HepG2 (cell line): Measurements from ENCODE around the gene PRKAR1B. TPM values are rescaled to one million over a fixed set of nuclear protein-coding genes. Genes with fewer than 3 reads are reported as not detected.

Source experiments
- ARHGAP35 ChIP-seq: sonication (generic); formaldehyde crosslinking; IDR thresholded peaks from 2 replicates; pipeline ENCODE4 v1.9.0; 2022; ENCODE audit warnings: mild to moderate bottlenecking, inconsistent platforms, moderate library complexity, missing genetic modification reagents, borderline replicate concordance
- FOSL2 ChIP-seq: sonication (generic); formaldehyde crosslinking; IDR thresholded peaks from 2 replicates; pipeline ENCODE4 v1.4.0; 2020; ENCODE audit warnings: missing genetic modification reagents
- FOXM1 ChIP-seq: sonication (generic); formaldehyde crosslinking; IDR thresholded peaks from 2 replicates; pipeline ENCODE4 v1.5.0; 2020; ENCODE audit warnings: missing genetic modification reagents
- KDM2A ChIP-seq: sonication (generic); formaldehyde crosslinking; IDR thresholded peaks from 2 replicates; pipeline ENCODE4 v1.4.0; 2020; ENCODE audit warnings: low read depth, missing genetic modification reagents, borderline replicate concordance
- NCOA2 ChIP-seq: sonication (generic); formaldehyde crosslinking; IDR thresholded peaks from 2 replicates; pipeline ENCODE4 v1.8.0; 2022; ENCODE audit warnings: inconsistent platforms
- NR2F2 ChIP-seq: IDR thresholded peaks from 2 replicates; pipeline ENCODE4 v1.6.1; 2012; ENCODE audit warnings: low read depth, inconsistent platforms, borderline replicate concordance
- TCF12 ChIP-seq, 2 experiments: fragments of 450-650 bp in 1 of 2; sonication (generic) in 1 of 2; formaldehyde crosslinking in 1 of 2; IDR thresholded peaks; 2 replicates each; pipeline versions ENCODE4 v1.6.1 to v1.8.0; 2017 to 2022; ENCODE audit warnings: antibody characterized with exemption in 1 of 2, mild to moderate bottlenecking in 1 of 2, missing genetic modification reagents in 1 of 2, moderate library complexity in 1 of 2
- TOE1 ChIP-seq: sonication (generic); formaldehyde crosslinking; IDR thresholded peaks from 2 replicates; pipeline ENCODE4 v1.4.0; 2020; ENCODE audit warnings: mild to moderate bottlenecking, missing genetic modification reagents
- XRCC5 ChIP-seq: fragments of 200-400 bp; formaldehyde crosslinking; optimal IDR thresholded peaks from 2 replicates; pipeline ENCODE3; 2017; ENCODE audit warnings: mild to moderate bottlenecking, low read length
- ZFX ChIP-seq: sonication (generic); formaldehyde crosslinking; IDR thresholded peaks from 2 replicates; pipeline ENCODE4 v1.4.0; 2020; ENCODE audit warnings: mild to moderate bottlenecking, low read depth, missing genetic modification reagents, moderate library complexity
- ZNF350 ChIP-seq: sonication (generic); formaldehyde crosslinking; IDR thresholded peaks from 2 replicates; pipeline ENCODE4 v1.4.0; 2020; ENCODE audit warnings: mild to moderate bottlenecking, low read depth, missing genetic modification reagents, borderline replicate concordance
- ZSCAN21 ChIP-seq: sonication (generic); formaldehyde crosslinking; IDR thresholded peaks from 2 replicates; pipeline ENCODE4 v1.8.0; 2022; ENCODE audit warnings: mild to moderate bottlenecking, missing genetic modification reagents, moderate library complexity, borderline replicate concordance
- polyA plus RNA-seq, 8 experiments: library from polyadenylated mRNA; depleted of rRNA in 3 of 8; stranded (reverse) in 7 of 8; unstranded in 1 of 8; fragments of >200 nt; fragmentation: Illumina TruSeq in 4 of 8; extraction: Trizol in 4 of 8; gene quantifications; 2 replicates each; pipeline versions ENCODE4 v1.2.1 to v1.2.3, GENCODE V29; 2011 to 2016; ENCODE audit warnings: low read depth in 4 of 8, missing spikeins in 1 of 8, mixed read lengths in 1 of 8; ENCODE audit not compliant: insufficient read depth in 1 of 8
- total RNA-seq, 5 experiments: library from RNA; depleted of rRNA; stranded (reverse); fragments of >200 nt; fragmentation: Illumina TruSeq; extraction: Trizol; gene quantifications; 2 replicates each; pipeline ENCODE4 v1.2.3, GENCODE V29; 2016; ENCODE audit warnings: low read depth in 1 of 5
- TF ChIP-seq, protein P1 (sequence below): sonication (generic); formaldehyde crosslinking; IDR thresholded peaks from 2 replicates; pipeline ENCODE4 v1.5.0; 2020; ENCODE audit warnings: mild to moderate bottlenecking, missing genetic modification reagents, borderline replicate concordance
- TF ChIP-seq, protein P2 (sequence below): sonication (generic); formaldehyde crosslinking; IDR thresholded peaks from 2 replicates; pipeline ENCODE4 v1.4.0; 2020; ENCODE audit warnings: missing genetic modification reagents
- TF ChIP-seq, protein P3 (sequence below): sonication (generic); formaldehyde crosslinking; IDR thresholded peaks from 2 replicates; pipeline ENCODE4 v1.4.0; 2020; ENCODE audit warnings: missing genetic modification reagents

Gene PRKAR1B
- total and polyA plus RNA-seq, 2 of the 13 experiments (the other 11 are each of a cell fraction or from before 2014, with no cell fraction given) = 7.9 to 28.2 TPM

DNA sequence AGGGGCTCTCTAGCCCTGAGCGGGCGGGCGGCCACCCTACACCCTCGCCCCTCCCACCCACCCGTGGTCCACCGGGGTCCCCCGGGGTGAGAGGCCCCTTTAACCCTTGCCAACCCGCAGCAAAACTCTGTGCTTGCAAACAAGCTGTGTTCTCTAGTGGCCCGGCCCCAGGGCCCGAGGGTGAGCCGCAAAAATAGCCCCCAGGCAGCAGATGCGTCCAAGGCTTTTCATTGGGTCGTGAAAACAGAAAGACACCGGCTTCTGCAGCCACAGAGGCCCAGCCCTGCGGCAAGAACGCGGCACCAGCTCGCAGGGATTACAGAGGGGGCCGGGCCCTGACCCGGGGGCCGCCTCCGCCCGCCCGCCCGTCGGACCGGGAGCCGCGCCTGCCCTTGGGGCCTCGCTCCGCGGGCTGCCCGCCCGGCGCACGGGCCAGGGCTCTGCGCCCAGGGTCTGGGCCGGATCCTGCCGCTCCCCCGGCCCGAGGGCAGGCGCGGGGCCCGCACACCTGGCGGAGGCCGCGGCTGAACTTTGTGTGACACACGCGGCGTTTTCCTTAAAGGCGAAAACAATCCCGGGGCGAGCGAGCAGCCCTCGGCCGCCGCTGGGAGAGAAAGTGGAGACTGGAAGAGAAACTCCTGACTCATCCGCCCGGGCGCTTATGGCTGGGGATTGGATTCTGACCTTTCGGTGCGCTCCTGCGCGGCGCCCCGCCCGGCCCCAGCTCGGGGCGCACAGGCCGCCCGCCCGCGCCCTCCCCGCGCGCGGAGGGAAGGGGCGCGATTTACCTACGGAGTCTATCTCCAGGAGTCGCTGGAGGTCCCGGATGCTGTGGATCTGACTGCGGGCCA is 210.2 kb downstream of the PRKAR1B start (continued):
- TF ChIP-seq, protein P1, sequence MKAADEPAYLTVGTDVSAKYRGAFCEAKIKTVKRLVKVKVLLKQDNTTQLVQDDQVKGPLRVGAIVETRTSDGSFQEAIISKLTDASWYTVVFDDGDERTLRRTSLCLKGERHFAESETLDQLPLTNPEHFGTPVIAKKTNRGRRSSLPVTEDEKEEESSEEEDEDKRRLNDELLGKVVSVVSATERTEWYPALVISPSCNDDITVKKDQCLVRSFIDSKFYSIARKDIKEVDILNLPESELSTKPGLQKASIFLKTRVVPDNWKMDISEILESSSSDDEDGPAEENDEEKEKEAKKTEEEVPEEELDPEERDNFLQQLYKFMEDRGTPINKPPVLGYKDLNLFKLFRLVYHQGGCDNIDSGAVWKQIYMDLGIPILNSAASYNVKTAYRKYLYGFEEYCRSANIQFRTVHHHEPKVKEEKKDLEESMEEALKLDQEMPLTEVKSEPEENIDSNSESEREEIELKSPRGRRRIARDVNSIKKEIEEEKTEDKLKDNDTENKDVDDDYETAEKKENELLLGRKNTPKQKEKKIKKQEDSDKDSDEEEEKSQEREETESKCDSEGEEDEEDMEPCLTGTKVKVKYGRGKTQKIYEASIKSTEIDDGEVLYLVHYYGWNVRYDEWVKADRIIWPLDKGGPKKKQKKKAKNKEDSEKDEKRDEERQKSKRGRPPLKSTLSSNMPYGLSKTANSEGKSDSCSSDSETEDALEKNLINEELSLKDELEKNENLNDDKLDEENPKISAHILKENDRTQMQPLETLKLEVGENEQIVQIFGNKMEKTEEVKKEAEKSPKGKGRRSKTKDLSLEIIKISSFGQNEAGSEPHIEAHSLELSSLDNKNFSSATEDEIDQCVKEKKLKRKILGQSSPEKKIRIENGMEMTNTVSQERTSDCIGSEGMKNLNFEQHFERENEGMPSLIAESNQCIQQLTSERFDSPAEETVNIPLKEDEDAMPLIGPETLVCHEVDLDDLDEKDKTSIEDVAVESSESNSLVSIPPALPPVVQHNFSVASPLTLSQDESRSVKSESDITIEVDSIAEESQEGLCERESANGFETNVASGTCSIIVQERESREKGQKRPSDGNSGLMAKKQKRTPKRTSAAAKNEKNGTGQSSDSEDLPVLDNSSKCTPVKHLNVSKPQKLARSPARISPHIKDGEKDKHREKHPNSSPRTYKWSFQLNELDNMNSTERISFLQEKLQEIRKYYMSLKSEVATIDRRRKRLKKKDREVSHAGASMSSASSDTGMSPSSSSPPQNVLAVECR (CRISPR knock-in tag) = no peak
- TF ChIP-seq ARHGAP35 (CRISPR knock-in tag) (no peak), NCOA2 (CRISPR knock-in tag) (no peak), XRCC5 (no peak), NR2F2 (no peak), ZFX (CRISPR knock-in tag) (peak; percentile 46), FOSL2 (CRISPR knock-in tag) (peak; percentile 40; the same call in 1 of the 2 replicates), TOE1 (no peak), KDM2A (CRISPR knock-in tag) (peak; percentile 31; the same call in 1 of the 2 replicates), ZNF350 (CRISPR knock-in tag) (no peak), ZSCAN21 (no peak), TCF12 (IDR thresholded peaks at IDR 0.05) (no peak), TCF12 (CRISPR knock-in tag; IDR thresholded peaks at IDR 0.05) (no peak), FOXM1 (no peak)
- TF ChIP-seq, protein P2, sequence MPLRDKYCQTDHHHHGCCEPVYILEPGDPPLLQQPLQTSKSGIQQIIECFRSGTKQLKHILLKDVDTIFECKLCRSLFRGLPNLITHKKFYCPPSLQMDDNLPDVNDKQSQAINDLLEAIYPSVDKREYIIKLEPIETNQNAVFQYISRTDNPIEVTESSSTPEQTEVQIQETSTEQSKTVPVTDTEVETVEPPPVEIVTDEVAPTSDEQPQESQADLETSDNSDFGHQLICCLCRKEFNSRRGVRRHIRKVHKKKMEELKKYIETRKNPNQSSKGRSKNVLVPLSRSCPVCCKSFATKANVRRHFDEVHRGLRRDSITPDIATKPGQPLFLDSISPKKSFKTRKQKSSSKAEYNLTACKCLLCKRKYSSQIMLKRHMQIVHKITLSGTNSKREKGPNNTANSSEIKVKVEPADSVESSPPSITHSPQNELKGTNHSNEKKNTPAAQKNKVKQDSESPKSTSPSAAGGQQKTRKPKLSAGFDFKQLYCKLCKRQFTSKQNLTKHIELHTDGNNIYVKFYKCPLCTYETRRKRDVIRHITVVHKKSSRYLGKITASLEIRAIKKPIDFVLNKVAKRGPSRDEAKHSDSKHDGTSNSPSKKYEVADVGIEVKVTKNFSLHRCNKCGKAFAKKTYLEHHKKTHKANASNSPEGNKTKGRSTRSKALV (CRISPR knock-in tag) = peak; percentile 99
- TF ChIP-seq, protein P3, sequence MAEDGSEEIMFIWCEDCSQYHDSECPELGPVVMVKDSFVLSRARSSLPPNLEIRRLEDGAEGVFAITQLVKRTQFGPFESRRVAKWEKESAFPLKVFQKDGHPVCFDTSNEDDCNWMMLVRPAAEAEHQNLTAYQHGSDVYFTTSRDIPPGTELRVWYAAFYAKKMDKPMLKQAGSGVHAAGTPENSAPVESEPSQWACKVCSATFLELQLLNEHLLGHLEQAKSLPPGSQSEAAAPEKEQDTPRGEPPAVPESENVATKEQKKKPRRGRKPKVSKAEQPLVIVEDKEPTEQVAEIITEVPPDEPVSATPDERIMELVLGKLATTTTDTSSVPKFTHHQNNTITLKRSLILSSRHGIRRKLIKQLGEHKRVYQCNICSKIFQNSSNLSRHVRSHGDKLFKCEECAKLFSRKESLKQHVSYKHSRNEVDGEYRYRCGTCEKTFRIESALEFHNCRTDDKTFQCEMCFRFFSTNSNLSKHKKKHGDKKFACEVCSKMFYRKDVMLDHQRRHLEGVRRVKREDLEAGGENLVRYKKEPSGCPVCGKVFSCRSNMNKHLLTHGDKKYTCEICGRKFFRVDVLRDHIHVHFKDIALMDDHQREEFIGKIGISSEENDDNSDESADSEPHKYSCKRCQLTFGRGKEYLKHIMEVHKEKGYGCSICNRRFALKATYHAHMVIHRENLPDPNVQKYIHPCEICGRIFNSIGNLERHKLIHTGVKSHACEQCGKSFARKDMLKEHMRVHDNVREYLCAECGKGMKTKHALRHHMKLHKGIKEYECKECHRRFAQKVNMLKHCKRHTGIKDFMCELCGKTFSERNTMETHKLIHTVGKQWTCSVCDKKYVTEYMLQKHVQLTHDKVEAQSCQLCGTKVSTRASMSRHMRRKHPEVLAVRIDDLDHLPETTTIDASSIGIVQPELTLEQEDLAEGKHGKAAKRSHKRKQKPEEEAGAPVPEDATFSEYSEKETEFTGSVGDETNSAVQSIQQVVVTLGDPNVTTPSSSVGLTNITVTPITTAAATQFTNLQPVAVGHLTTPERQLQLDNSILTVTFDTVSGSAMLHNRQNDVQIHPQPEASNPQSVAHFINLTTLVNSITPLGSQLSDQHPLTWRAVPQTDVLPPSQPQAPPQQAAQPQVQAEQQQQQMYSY (CRISPR knock-in tag) = 0 out of 2 replicates have a peak, but pooled peaks have one; percentile 18
